NCI-H774 (cell line): ENCODE data around the gene TAPBPL.
A peak's percentile ranks its signal among the peaks of the same experiment; 100 is the strongest.
"Not testable (repeated sequence)": the region's sequence is repeated elsewhere in the genome, so short reads cannot be mapped to it uniquely, and the experiment has no call there.

ENCODE experiments used
- DNase-seq: peaks from one replicate; lab custom pipeline; 2025; lab: John Stamatoyannopoulos, UW

TAPBPL gene

GRCh38 chr12:6451348-6452244 lies at the start of gene TAPBPL:
TAPBPL (plus strand) TSS chr12:6452042; CDS start chr12:6452249, 207 bp downstream.
- peak; percentile 90 for DNase-seq

GRCh38 chr12:6404390-6404789 lies 47.5 kb upstream of the TAPBPL start:
- DNase-seq = no peak

GRCh38 chr12:6405963-6406362 lies 45.9 kb upstream of the TAPBPL start:
- DNase-seq = no peak

- DNase-seq = peak; percentile 62
These were observed 44.4 kb upstream of the TAPBPL start for GRCh38 chr12:6407236-6407954.

- no peak for DNase-seq
These were observed 35.2 kb upstream of the TAPBPL start for GRCh38 chr12:6416596-6416995.

GRCh38 chr12:6418796-6419195 lies 33.0 kb upstream of the TAPBPL start:
- no peak for DNase-seq

GRCh38 chr12:6420364-6420763 lies 31.5 kb upstream of the TAPBPL start:
- no peak for DNase-seq

GRCh38 chr12:6423267-6424007 lies 28.4 kb upstream of the TAPBPL start:
- DNase-seq = peak; percentile 93

- no peak for DNase-seq
These were observed 27.9 kb upstream of the TAPBPL start for GRCh38 chr12:6424008-6424347.

GRCh38 chr12:6424866-6425265 lies 27.0 kb upstream of the TAPBPL start:
- DNase-seq = no peak

- no peak for DNase-seq
These were observed 26.0 kb upstream of the TAPBPL start for GRCh38 chr12:6425590-6426531.

GRCh38 chr12:6426882-6427671 lies 24.8 kb upstream of the TAPBPL start:
- no peak for DNase-seq

GRCh38 chr12:6427796-6428195 lies 24.0 kb upstream of the TAPBPL start:
- DNase-seq = not testable (repeated sequence)

GRCh38 chr12:6428326-6428725 lies 23.5 kb upstream of the TAPBPL start:
- no peak for DNase-seq

- DNase-seq = peak; percentile 53
These were observed 21.5 kb upstream of the TAPBPL start for GRCh38 chr12:6430124-6430989.

GRCh38 chr12:6432991-6433390 lies 18.9 kb upstream of the TAPBPL start:
- DNase-seq = no peak

- no peak for DNase-seq
These were observed 17.4 kb upstream of the TAPBPL start for GRCh38 chr12:6434205-6435140.

GRCh38 chr12:6435961-6436715 lies 15.7 kb upstream of the TAPBPL start:
- DNase-seq = no peak
